K562 (cell line): ENCODE results near the gene TK1.

Source experiments
- ARHGAP35 ChIP-seq: fragments of 450-650 bp; IDR thresholded peaks from 2 replicates; pipeline ENCODE4 v1.6.1; 2018; ENCODE audit not compliant: partially characterized antibody
- BRF1 ChIP-seq: IDR thresholded peaks from 3 replicates; pipeline ENCODE4 v1.6.1; 2011; ENCODE audit warnings: borderline replicate concordance, mild to moderate bottlenecking; ENCODE audit not compliant: insufficient read length; ENCODE audit errors: extremely low read depth
- EGR1 ChIP-seq: fragments of 450-650 bp; conservative IDR thresholded peaks from 2 replicates; pipeline ENCODE4 v1.6.1; 2017; ENCODE audit warnings: mild to moderate bottlenecking
- GATA2 ChIP-seq: sonication (generic); formaldehyde crosslinking; IDR thresholded peaks from 2 replicates; pipeline ENCODE4 v1.4.0; 2020; ENCODE audit warnings: mild to moderate bottlenecking, missing genetic modification reagents
- HMG20A ChIP-seq: fragments of 450-650 bp; formaldehyde crosslinking; conservative IDR thresholded peaks from 2 replicates; pipeline ENCODE4 v1.4.0; 2020; ENCODE audit warnings: mild to moderate bottlenecking, mixed read lengths
- POLR2A ChIP-seq: fragments of 450-650 bp; conservative IDR thresholded peaks from 2 replicates; pipeline ENCODE4 v1.6.1; 2016
- SIN3A ChIP-seq, 2 experiments: fragments of 150-350 bp in 1 of 2; IDR thresholded peaks; 2 replicates each; pipeline ENCODE4 v1.6.1; 2011 to 2016; ENCODE audit warnings: borderline replicate concordance in 2 of 2, low read depth in 2 of 2, low read length in 2 of 2, mild to moderate bottlenecking in 2 of 2, moderate library complexity in 2 of 2; ENCODE audit not compliant: control insufficient read depth in 1 of 2
- ZNF551 ChIP-seq: fragments of 250-450 bp; sonication (Bioruptor Pico); IDR thresholded peaks from 2 replicates; pipeline ENCODE4 v1.5.0; 2021; ENCODE audit warnings: mild to moderate bottlenecking, moderate library complexity
- ZNF583 ChIP-seq: fragments of 250-450 bp; sonication (Bioruptor Pico); IDR thresholded peaks from 2 replicates; pipeline ENCODE4 v1.4.0; 2020
- TF ChIP-seq, protein P1 (sequence below): sonication (generic); formaldehyde crosslinking; IDR thresholded peaks from 2 replicates; pipeline ENCODE4 v1.8.0; 2022; ENCODE audit warnings: missing genetic modification reagents, mild to moderate bottlenecking, borderline replicate concordance
- TF ChIP-seq, protein P2 (sequence below): IDR thresholded peaks from 3 replicates; pipeline ENCODE4 v1.6.1; 2011; ENCODE audit warnings: borderline replicate concordance, mild to moderate bottlenecking, moderate library complexity; ENCODE audit not compliant: insufficient read length; ENCODE audit errors: extremely low read depth
- TF ChIP-seq, protein P3 (sequence below): sonication (generic); formaldehyde crosslinking; IDR thresholded peaks from 2 replicates; pipeline ENCODE4 v1.9.0; 2022; ENCODE audit warnings: mild to moderate bottlenecking, missing genetic modification reagents

DNA sequence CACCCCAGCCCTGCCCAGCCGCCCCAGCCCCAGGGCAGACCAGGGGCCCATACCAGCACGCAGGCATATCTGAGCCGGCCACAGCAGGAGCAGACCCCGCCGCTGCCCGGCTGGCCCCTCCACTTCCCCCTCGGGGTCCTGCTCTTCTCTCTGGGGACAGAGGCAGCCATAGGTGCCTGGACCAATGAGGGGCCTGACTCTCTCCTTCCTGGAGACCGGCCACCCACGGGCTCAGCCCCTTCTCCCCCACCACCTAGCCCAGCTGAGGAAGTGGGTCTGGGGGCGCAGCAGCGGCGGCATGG lies 62.1 kb downstream of the TK1 start:
- TF ChIP-seq, protein P1, sequence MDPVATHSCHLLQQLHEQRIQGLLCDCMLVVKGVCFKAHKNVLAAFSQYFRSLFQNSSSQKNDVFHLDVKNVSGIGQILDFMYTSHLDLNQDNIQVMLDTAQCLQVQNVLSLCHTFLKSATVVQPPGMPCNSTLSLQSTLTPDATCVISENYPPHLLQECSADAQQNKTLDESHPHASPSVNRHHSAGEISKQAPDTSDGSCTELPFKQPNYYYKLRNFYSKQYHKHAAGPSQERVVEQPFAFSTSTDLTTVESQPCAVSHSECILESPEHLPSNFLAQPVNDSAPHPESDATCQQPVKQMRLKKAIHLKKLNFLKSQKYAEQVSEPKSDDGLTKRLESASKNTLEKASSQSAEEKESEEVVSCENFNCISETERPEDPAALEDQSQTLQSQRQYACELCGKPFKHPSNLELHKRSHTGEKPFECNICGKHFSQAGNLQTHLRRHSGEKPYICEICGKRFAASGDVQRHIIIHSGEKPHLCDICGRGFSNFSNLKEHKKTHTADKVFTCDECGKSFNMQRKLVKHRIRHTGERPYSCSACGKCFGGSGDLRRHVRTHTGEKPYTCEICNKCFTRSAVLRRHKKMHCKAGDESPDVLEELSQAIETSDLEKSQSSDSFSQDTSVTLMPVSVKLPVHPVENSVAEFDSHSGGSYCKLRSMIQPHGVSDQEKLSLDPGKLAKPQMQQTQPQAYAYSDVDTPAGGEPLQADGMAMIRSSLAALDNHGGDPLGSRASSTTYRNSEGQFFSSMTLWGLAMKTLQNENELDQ (CRISPR knock-in tag) = no peak
- TF ChIP-seq ZNF583 (CRISPR knock-in tag) (no peak), SIN3A (IDR thresholded peaks at IDR 0.05; ENCODE audit: borderline replicate concordance in 2 of 2, control insufficient read depth in 1 of 2, low read depth in 2 of 2, low read length in 2 of 2) (no peak), EGR1 (no peak), HMG20A (CRISPR knock-in tag) (no peak), BRF1 (no peak), GATA2 (CRISPR knock-in tag) (no peak), ZNF551 (no peak), POLR2A (no peak), ARHGAP35 (no peak)
- TF ChIP-seq, protein P2, sequence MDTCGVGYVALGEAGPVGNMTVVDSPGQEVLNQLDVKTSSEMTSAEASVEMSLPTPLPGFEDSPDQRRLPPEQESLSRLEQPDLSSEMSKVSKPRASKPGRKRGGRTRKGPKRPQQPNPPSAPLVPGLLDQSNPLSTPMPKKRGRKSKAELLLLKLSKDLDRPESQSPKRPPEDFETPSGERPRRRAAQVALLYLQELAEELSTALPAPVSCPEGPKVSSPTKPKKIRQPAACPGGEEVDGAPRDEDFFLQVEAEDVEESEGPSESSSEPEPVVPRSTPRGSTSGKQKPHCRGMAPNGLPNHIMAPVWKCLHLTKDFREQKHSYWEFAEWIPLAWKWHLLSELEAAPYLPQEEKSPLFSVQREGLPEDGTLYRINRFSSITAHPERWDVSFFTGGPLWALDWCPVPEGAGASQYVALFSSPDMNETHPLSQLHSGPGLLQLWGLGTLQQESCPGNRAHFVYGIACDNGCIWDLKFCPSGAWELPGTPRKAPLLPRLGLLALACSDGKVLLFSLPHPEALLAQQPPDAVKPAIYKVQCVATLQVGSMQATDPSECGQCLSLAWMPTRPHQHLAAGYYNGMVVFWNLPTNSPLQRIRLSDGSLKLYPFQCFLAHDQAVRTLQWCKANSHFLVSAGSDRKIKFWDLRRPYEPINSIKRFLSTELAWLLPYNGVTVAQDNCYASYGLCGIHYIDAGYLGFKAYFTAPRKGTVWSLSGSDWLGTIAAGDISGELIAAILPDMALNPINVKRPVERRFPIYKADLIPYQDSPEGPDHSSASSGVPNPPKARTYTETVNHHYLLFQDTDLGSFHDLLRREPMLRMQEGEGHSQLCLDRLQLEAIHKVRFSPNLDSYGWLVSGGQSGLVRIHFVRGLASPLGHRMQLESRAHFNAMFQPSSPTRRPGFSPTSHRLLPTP = no peak
- TF ChIP-seq, protein P3, sequence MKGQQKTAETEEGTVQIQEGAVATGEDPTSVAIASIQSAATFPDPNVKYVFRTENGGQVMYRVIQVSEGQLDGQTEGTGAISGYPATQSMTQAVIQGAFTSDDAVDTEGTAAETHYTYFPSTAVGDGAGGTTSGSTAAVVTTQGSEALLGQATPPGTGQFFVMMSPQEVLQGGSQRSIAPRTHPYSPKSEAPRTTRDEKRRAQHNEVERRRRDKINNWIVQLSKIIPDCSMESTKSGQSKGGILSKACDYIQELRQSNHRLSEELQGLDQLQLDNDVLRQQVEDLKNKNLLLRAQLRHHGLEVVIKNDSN (CRISPR knock-in tag) = no peak
